HS-5 (cell line): Measurements from ENCODE around the gene PKM.
"Not testable (repeated sequence)": the region's sequence is repeated elsewhere in the genome, so short reads cannot be mapped to it uniquely, and the experiment has no call there.

Source experiments
- DNase-seq: peaks from one replicate; pipeline ENCODE4 v3.0.0-alpha.2; 2012; ENCODE audit warnings: low read depth

Gene PKM

DNA sequence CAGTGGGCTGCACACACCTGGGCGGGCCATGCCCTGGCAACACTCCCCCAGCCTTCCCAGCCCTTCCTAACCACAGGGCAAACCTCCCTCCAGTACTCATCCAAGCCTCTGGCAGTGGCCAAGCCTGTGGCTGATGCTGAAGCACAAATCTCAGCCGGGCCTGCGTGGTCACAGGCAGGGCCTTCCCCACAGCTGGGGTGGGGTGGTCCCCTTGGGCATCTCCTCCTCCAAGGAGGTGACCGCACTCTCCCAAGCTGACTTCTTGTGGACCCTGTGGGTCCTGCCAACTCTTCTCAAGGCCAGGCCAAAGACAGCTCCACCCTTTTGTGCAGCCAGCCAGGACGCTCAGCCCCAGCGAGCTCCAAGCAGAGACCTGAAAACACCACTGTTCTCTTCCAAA, 54.8 kb downstream of the PKM start:
- DNase-seq = no peak

DNA sequence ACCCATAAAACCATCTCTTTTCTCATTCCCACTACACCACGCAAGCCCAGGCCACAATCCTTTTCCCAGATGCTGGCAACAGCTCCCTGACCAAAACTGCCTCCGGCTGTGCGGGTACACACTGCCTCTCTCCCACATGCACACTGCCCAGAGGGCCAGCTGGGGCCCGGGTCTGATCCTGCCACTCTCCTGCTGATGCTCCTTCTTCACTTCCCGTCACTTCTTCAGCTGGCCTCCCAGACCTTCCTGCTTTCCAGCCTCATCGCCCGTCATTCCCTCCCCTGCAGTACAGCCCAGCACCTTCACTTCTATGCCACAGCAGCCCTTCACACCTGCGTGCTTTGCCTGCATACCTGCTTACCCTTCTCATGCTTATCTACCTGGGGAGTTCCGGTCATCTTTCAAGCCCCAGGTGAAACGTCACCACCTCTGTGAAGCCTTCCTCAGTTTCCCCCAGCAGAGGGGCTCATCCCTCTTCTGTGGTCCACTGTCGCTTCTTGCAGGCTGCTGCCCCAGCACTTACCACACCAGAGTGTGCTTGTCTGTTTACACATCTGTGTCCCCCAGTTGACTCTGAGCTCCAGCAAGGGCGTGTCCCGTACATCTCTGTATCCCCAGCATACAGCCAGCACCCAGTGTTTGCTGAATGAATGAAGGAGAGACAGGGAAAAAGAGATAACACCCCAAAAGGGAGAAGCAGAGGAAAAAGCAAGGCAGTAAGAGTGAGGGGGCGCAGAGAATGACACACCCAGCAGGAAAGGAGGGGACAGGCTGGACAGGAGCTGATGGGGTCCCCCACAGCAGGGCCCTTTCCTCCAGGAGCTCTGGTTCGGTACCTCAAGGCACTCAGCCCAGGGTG, 55.6 kb downstream of the PKM start:
- DNase-seq = no peak

DNA sequence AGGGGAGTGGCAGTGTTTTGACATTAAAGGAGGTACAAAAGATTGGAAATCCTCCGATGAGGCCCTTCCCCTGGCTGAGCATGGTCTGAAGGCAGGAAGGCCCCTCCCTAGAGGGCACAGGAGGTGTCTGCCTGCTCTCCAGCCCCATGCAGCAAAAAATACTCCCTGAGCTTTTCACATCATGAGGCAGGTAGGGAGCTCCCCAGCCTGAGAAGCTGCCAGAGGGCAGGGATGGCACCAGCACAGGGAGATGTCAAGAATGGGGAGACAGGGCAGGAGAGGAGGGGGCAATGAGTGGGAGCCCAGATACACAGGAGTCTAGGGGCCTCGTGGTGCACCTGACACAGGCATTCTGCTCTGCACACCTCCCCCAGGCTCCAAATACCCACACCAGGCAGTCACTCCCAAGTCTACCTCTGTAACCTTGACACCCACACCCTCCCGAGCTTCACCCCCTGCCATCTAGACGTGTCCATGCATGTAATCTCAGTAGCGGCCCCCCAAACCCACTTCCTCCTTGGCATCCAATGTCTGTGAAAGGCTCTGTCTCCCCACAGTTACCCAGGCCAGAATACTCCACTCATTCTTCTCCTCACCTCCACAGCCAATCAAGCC, 56.3 kb downstream of the PKM start:
- no peak for DNase-seq

DNA sequence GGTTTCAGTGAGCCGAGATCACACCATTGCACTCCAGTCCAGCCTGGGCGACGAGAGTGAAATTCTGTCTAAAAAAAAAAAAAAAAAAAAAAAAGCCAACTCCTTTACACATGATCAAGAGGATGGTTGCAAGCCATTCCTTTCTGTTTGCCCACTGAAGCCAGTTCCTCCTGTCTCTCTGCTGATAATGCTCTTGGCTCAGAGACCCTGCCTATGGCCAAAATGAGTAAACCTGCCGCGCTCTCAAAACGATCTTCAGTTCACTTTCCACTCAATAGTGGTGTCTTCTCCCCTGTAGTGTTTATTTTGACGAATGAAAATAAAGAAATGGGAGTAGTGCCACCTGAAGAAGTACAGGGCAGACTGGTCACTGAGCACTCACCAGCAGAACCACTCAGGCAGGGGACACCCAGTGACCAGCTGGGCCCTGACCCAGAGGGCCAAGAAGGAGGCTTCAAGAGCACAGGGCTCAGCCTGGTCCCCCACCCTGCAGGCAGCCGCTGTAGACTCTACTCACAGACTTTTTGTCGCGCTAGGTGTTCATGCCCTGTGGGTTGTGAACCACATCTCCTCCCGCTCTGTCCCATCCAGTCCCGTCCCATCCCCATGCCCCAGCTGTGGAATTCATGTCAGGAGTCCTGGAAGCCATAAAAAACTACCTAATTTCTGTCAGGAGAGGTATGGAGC, 57.0 kb downstream of the PKM start:
- DNase-seq = no peak

DNA sequence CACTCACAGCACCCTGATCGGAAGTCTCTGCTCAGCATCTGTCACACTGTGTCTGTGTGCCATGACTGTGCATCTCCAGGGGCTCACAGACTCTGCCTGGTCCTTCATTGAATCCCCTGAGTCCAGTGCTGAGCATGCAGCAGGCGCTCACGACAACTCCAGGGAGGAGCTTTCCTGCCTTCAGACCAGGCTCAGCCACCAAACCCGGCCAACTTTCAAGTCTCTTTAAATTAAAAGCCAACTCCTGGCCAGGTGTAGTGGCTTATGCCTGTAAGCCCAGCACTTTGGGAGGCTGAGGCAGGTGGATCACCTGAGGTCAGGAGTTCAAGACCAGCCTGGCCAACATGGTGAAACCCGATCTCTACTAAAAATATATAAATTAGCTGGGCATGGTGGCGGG, 57.6 kb downstream of the PKM start:
- no peak for DNase-seq

DNA sequence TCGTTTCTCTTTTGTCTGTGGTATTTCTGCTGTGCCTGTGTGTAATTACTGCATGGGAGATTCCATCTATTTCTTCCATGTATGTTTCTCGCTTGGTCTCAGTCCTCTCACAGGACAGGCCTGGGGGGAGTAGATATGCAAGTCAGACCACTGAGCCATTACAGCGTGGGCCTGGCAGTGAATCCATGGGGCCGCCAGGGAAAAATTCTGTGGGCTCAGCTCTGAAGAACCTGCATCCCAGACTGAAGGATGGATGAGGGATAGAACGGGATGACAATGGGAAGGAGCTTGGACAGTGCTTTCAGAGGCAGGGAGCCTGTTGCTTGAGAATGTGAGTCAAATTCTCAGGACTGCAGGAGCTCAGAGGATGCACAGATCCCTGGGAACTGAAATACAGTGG, 58.2 kb downstream of the PKM start:
- no peak for DNase-seq

DNA sequence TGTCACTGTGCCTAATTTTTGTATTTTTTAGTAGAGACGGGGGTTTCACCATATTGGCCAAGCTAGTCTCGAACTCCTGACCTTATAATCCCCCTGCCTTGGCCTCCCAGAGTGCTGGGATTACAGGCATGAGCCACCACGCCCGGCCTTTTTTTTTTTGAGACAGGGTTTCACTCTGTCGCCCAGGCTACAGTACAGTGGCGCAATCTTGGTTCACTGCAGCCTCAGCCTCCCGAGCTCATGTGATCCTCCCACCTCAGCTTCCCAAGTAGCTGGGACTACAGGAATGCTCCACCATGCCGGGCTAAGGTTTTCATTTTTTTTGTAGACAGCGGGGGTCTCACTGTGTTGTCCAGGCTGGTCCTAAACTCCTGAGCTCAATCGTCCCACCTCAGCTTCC, 59.0 kb downstream of the PKM start:
- DNase-seq = not testable (repeated sequence)

DNA sequence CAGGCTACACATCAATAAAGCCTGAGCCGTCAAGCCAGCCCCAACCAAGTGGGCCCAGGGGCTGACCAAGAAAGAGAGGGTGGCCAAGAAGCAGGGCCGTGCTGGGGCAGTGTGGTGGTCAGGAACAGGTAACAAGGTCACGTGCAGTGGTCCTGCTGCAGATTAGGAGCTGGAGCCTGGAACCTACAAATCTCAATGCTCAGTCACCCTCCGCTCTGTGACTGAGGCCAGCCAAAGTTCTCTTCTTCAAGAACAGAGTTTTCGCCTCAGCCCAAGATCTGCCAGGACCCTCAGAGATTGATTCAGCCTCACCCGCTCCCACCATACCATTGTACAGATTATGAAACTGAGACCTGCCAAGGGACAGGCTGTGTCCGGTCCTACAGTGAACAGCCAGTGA, 60.3 kb downstream of the PKM start:
- DNase-seq = no peak

DNA sequence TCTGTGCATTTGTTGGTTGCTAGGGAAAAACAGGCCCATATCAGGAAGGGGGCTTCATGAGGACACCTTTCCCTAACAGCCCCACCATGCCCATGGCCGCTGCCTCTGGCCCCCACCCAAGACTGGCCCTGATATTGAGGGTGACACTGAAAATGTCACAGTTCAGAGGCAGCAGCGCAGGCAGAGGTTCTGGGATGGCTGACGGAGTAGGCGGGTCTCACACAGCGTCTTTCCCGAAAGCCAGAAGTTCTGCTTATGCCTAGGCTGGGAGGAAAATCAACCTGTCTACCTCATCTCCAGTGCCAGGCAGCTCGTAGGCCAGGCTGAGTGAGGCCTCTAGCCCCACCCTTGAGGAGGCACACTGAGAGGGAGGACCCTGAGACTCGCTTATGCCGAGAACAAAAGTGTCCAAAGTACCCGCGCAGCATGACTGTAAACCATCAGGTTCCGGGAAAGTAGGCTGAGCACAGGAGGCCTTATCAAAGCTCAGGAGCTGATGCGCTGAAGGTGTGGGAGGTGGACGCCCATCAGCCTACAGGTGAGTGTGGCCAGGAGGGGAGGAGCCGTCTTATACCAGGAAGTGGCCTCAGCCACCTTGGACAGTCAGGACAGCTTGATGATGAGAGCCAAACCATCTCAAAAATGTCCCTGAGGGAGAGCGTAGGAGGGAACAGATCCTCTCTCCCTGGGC, 60.9 kb downstream of the PKM start:
- no peak for DNase-seq

DNA sequence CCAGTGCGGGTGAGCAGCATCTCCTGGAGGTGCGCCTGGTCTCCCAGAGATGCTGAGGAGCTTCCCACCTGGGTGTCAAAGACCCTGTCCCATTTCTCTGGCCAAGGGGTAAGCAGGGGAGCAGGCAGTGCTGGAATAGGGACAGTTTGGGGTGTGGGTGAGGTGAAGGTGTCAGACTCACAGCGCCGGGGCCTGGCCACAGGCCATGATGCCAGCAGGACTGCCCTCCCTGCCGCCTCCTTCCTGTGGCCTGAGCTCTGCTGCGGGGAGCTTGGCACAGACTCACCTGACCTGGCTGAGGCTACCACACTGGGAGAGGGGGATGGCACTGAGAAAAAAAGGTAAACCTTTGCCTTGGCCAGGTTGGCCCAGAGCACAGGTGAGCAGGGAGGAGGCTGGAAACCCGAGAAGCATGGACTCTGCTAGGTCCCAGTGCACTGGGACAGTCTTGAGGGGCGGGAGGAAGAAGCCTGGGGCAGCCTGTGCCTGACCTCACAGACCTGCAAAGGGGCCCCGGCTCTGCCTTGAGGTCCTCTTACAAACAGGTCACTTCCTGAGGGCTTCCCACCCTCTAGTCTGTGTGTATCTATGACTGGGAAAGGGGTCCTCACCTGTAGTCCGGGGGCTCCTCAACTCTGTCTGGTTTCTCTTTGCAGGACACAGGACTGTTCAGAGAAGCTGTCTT, 61.6 kb downstream of the PKM start:
- no peak for DNase-seq

DNA sequence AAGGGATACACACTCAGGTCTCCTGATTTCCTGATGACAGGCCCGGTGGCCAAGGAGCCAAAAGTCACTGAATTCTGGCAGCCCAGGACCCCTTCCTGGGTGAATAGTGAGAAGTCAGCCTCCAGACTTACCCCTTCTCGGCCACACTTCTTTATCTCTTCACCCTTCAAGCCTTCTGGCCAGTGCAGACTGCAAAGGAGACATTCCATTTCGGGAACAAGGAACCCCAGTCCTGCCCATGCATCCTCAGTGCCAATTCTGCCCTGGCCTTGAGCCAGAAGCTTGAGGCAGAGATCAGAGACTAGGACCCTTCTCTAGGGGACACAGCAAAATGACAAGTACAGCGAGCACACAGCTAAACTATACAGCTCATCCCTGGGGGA, 62.2 kb downstream of the PKM start:
- no peak for DNase-seq

DNA sequence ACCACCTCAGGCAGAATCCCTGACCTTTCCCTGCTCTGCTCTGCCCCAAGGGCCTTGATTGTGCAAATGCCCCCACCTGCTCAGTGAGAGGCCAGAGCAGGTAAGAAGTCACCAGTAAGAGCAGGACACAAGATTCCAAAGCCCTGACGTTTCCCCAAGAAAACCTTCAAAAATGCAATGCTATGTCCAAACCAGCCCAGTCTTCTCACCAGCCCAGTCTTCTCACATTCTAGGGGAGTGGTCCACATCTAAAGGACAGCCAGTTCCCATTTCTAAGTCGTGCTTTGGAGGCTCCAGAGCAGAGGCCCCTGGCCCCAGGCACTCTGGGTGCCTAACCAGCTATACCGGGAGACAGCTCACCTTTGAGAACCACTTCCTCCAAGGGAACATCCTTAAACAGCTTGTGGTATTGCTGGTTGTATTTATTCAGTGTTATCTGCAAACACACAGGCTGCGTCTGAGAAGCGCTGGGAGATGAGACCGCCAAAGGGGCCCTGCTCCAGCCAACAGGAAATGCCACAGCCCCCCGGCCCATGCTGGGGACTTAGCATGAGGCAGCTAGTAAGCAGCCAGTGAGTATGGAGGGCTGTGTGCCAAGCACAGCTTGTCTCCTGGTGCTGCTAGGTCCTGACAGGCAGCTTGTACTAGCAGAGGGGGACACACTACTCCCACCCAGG, 62.7 kb downstream of the PKM start:
- no peak for DNase-seq

DNA sequence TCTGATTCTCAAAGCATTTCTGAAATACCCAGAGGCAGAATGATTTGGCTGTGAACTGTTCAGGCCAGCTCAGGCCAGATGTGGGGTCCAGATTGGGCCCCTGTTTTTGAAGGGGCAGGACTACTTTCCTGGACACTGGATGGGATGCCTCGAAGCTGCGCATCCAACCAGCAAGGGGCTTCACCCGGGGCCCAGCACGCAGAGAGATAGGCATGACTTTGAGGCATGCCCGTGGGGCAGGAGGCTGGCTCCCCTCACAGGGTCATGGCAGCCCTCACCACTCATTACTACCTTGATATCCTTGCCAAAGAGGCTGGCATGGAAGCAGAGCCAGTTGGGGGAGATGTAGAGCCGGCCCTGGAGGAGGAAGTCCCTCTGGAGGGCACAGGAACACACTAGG, 63.5 kb downstream of the PKM start:
- no peak for DNase-seq

DNA sequence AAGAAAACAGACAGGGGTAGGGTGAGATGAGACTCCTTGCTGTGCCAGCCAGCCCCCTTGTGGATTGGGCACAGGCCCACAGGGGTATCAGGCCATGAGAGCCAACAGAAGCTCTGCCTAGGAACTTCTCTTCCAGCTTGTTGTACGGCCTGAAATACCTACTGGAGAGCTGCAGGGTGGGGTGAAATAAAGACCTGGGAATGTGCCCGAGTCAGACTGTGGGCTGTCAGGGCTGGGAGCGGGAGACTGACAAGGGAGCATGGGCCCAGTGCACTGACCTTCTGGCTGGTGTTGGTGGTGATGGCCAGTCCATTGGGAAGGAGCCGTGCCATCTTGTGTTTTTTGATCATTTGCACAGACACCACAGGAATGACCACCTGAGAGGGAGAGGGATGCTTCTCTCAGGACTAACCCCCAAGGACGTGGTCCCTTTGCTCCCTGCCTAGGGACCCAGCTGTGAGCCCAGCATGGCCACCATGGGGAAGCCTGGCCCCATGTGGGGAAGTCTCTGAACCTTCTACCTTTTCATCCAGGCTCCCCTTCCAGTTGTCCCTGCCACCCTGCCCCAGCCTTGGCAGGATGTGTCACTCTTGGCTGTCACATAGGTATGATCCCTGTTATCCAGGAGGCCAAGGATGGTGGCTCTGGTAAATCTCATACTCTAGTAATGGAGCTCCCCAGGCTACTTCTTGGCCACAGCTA, 64.1 kb downstream of the PKM start:
- DNase-seq = no peak

DNA sequence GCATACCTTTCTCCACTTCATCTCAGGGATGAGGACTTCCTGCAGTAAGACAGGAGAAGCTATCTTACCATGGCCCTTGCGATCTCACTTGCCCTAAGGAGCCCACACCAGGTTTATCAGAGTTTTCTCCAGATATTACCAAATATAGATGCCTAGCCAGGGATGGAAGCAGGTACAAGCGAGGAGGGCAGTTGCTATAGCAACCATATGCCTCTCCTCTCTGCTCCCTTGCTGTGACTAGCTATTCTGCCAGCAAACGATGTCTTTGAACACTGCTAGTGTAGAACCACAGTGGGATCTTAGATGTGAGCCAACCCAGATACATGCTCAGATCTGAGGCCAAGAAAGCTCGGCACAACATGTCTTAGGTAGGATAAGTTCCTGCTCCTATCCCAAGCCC, 67.3 kb downstream of the PKM start:
- no peak for DNase-seq

DNA sequence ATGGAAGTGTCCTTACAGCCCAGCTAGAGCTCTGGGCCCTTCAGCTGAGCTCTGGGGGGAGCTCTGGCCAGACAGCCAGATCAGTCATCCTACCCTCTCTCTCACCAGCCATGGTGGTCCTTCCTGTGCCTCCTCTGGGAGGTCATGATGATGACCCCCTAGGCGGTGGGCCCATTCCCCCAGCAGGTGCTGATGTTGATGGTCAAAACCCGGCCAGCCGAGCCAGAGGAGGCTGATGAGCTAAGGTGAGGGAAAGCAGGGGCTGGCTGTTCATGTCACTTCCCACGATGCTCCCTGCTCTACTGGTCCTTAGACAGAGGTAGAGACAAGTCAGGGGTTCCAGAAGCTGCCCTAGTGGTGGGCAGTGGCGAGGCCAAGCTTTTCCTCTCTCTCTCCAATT, 68.4 kb downstream of the PKM start:
- no peak for DNase-seq

DNA sequence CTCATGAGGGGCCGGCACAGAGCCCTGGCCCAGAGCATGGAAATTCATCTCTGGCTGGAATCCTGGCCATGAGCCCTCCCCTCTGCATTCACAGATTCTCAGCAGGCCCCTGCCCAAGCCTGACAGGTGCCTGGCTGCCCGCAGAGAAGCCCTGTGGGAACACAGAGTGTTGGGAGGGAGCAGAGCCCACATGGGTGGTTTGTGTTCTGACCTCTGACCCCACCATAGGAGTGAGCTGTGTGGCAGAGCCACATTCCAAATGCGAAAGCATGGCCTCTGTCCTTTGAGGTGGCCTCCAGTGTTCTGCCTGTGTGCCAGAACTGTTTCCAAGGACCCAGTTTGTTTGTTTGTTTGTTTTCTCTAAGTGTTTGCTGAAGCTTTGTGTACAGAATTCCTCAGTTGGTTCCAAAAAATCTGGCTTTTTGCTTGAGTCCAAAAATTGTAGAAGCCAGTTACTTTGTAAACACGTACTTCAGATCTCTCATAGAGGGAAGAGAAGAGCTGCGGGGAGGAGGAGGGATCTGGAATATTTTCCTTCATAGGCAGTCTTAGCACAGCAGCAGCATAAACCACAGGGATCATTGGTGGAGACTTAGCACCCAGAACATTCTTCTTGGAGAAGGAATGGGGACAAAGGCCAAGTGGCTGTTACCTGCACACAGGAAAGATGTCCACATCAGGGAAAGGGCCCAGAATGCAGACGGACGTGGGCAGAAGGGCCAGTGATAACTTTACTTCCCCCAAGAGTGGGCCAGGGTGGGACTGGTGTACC, 69.4 kb downstream of the PKM start:
- DNase-seq = no peak

DNA sequence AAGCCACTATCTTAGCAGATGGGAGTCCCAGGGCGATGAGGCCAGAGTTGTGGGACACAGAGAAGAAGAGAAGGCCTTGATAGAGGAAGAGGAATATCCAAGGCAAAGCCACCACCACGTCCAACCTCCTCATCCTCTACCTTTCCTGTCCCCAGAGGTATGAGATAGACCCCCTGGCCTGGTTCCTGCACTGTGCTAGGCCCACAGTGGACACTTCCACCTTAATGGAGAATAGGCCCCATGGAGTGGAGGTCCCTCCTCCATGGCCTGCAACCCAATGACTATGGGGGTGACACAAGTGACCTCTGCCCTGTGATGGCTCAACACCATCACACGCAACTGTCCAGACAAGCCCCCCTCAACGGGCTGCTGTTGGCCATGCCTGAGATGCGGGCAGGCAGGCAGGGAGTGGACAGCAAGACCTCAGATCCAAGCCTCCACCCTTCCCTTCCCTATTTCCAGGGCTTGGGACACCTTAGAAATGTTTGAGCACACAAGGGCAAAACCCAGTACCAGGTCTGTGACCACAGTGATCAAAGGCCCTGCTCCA, 70.2 kb downstream of the PKM start:
- no peak for DNase-seq

DNA sequence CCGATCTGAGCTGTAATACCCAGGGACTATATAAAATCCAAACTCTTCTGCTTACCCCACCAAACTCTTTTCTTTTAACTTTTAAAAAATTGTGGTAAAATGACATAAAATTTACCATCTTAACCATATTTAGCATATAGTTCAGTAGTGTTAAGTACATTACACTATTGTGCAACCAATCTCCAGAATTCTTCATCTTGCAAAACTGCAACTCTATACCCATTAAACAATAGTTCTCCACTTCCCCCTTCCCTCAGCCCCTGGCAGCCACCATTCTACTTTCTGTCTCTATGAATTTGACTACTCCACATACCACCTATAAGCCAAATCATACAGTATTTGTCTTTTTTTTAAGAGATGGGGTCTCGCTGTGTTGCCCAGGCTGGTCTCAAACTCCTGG, 74.1 kb downstream of the PKM start:
- DNase-seq = no peak
